ELF-1 (cell line): Measurements from ENCODE around the gene SLC25A48.
"Not testable (repeated sequence)": the region's sequence is repeated elsewhere in the genome, so short reads cannot be mapped to it uniquely, and the experiment has no call there.

Experiments
- DNase-seq: peaks from one replicate; pipeline ENCODE4 v3.0.0-alpha.2; 2016; ENCODE audit warnings: low read depth, low spot score

SLC25A48 gene

DNA sequence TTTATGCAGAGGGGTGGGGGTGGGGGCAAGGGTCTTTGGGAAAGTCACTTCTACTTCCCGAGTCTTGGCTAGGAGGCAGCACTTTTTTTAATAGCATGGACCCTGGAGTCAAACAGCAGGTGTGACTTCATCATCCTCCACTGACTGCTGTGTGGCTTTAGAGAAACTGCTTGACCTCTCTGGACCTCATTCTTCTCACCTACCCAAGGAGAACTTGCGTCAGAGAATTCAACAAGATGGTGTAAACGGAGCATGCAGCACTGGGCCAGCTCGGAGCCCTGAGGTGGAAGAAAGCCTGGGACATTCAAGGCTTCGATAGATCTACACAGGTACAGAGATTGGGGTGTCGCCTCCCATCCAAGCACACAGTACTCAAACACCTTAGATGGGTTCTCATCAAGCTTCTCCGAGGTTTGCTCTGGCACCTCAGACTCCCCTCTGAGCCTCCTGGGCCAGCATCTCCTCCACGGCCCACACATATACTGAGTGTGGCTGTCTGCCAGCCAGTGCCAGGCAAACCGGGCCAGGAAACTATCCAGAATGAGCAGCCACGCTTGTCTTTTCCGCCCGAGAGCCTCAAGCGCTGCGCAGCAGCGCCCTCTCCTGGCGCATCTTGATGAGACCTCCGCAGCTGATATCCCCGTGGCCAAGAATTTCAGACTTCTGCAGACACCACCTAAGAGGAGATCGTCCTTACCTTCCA is 4.6 kb upstream of the SLC25A48 start:
- peak; percentile 85 for DNase-seq

DNA sequence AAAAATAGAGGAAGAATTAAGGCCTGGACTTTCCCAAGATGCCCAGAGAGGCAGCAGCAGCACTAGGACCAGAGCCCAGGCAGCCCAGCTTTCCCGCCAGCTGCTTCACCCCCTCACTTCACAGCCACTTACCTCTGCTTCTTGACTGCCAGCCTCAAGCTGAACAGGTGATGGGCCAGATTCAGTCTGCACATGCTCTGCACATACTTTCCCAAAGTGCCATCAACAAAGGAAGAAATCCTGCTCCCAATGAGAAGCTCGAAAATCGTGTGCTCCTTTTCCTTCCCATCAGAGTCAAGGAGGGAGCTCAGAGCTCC is 4.1 kb upstream of the SLC25A48 start:
- no peak for DNase-seq

DNA sequence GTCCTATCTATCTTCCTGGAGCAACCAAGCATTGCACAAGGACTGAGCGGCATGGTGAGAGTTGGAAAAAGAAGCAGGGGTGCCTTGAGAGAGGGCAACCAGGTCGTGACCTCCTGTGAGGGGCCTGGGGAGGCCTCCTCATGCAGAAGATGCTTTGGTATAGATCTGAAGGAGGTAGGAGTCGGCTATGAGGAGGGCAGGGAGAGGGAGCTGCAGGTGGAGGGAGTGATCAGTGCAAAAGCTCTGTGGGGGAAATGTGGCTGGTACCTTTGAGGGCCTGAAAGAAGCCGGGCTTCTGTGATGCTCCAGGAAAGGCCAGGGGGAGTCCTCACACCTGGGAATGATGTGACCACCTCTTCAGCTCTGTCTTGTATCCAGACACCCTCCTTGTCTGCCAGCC is 3.6 kb upstream of the SLC25A48 start:
- DNase-seq = no peak

DNA sequence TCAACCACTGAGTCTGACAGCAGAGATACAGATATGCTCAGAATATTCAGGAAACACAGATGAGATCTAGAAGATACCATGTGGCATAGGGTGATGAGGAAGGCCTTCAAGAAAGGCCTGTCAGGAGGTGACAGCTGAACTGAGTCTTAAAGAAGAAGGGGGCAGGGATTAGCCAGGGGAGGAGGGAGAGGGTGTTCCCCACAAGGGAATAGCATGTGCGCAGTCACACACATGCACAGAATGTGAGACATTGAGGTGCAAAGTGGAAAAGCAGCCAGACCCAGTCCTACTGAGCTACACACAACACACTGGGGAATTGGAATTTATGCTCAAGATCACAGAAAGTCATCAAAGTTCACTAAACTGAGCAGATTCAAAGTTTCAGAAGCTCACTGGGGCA is 3.0 kb upstream of the SLC25A48 start:
- no peak for DNase-seq

DNA sequence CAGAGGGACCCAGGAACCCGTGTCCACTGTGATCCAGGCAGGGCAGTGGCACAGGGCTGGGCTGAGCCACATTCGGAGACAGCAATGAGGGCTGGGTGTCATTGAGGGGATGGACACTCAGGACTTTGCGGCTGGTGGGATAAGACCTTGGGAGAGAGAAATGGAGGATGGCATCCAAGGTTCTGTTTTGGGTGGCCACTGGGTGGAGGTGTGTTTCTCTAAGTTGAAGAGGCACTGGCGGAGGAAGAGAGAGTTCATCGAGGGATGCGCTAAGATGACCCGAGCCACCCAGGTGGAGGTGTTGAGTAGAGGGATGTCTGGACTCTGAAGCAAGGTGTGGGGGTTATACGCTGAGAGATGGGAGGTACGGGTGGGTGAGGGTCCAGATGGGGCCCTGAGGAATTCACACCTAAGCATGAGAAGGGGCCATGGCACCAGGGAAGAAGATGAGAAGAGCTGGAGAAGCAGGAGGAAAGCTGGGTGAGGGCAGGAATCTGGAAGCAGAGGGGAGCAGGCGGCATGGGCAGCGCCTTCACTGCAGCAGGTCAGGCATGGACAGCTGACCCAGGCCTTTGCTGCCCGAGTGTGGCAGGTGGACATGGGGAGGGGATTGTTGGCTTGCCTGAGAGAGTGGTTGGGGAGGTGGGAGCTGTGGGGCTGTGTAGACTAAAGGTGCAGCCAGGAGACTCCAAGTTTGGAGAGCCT is 2.5 kb upstream of the SLC25A48 start:
- DNase-seq = no peak

DNA sequence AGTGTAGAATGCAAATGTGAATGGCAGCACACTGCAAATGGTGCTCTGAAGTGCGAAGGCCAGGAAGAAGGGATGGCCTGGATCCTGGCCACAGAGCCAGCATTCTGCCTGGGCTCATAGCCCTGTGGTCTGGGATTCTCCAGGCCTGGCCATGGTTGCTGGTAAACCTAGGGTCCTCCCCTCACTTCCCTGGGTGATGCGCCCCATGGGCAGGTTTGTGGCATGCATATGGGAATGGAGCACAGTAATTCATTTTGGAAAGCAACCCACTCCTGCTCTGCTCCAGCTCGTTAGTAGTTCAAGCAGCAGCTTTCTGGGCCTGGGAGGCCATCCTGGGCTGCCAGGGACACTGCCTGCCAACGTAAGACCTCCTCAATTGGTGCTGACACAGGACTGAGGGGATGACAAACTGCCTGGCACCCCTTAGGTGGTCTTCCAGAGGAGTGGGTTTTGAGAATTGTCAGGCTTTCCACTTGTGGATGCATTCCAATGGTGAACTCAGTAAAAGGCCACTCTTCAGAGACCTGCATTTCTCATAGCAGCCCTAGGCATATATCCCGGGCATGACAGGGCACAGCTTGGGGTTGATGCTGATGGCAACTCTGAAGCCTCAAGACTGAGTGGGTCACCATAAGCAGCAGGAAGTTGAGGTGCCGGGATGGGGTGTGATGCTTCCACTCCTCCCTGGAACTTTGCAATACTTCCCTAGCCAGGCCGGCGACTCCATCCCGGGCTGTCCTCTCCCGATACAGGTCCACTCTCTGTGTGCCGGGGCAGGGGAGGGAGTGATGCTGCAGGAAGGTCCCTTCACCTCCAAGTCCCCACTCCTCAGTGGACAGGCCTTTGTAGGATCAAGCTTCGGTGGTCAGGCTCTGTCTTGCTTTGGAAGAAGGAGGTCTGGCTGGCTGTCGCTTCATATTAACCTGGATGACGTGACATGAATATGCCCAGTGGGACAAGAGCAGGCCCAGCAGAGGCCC is 1.2 kb upstream of the SLC25A48 start:
- DNase-seq = no peak

DNA sequence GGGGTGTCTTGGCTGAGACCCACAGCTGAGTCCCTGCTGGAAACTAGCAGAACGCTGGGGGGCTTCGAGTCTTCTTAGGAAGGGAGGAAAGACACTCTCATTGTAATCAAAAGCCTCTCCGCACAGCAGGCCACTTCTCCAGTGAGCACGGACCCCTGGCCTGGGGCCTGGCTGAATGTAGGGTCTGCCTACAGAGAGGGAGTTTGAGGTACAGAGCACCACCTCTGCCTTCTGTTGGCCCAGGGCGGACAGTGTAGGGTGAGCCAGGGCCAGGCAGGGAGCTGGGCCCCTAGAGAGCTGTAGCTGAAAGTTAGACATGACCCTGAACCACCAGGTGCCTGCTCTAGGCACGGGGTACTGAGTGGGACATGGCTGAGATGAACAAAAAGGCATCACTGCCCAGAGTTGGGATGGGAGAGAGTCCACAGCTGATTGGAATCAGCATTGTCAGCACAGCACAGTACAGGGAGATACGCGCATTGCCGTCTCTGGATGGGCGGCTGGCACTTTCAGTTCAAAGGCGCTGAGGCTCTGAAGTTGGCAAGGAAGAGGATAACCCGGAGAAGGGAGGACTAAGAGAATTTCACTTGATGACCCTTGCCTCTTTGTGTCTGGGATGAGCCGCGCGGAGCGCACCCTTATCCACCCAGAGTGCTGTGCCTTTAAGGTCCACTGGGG is 363 bp upstream of the SLC25A48 start:
- DNase-seq = no peak

DNA sequence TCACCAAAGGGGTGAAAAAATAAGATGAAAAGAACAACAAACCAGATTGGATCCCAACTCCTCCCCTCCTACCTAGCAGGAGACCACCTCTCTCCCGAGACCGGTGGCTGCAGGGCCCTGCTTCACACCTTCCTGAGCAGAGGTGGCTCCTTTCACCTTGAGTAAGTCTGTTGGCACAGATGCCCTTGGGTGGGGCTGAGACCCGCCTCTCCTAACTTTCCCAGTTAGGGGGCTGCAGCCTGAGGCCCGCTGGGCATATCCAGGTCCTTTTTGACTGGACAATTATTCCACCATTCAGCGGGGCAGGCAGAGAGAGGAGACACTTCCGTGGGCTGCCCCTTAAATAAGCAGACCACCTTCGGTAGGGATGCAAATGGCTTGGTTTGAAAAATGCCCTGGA is 1.3 kb downstream of the SLC25A48 start:
- DNase-seq = no peak

DNA sequence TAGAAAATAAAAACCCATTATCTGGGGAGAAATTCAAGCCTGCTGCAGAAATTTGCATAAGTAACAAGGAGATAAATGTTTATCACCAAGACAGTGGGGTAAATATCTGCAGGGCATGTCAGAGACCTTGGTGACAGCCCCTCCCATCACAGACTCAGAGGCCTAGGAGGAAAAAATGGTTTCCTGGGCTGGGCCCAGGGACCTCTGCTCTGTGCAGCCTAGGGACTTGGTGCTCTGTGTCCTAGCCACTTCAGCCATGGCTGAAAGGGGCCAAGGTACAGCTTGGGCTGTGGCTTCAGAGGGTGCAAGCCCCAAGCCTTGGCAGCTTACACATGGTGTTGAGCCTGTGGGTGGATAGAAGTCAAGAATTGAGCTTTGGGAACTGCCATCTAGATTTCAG is 3.9 kb downstream of the SLC25A48 start:
- DNase-seq = not testable (repeated sequence)

DNA sequence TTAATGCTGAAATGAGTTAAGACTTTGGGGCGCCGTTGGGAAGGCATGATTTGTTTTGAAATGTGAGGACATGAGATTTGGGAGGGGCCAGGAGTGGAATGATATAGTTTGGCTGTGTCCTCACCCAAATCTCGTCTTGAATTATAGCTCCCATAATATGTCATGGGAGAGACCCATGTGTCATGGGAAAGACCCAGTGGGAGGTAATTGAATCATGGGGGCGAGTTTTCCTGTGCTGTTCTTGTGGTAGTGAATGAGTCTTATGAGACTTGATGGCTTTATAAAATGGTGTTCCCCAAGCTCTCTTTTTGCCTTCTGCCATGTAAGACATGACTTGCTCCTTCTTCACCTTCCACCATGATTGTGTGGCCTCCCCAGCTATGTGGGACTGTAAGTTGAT is 5.1 kb downstream of the SLC25A48 start:
- no peak for DNase-seq

DNA sequence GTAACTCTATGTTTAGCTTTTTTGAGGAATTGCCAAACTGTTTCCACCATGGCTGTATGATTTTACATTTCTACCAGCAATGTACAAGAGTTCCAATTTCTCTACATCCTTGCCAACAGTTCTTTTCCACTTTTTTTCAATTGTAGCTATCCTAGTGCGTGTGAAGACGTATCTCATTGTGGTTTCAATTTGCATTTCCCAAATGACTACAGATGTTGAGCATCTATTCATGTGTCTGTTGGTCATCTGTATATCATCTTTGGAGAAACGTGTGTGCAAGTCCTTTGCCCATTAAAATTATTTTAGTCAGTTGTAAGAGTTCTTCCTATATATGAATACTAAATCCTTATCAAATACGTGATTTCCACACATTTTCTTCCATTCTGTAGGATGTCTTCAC is 6.5 kb downstream of the SLC25A48 start:
- no peak for DNase-seq

DNA sequence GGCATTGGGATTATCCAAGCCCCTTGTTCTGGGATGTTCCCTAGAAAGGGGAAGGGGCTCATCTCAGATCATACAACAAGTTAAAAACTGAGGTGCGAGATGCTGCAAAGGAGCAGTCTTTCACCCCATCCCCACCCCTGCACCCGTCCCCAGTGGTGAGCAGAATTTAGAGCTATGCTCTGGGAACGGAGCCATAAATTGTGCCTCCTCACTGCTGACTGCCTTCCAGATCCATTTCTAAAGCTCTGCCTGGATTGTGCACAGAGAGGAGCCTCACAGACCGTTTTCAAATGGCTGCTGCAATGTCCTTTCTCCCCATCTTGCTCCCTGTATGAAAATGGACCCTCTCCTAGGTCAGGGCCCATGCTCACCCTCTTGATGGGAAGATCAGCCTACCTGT is 8.3 kb downstream of the SLC25A48 start:
- DNase-seq = no peak

DNA sequence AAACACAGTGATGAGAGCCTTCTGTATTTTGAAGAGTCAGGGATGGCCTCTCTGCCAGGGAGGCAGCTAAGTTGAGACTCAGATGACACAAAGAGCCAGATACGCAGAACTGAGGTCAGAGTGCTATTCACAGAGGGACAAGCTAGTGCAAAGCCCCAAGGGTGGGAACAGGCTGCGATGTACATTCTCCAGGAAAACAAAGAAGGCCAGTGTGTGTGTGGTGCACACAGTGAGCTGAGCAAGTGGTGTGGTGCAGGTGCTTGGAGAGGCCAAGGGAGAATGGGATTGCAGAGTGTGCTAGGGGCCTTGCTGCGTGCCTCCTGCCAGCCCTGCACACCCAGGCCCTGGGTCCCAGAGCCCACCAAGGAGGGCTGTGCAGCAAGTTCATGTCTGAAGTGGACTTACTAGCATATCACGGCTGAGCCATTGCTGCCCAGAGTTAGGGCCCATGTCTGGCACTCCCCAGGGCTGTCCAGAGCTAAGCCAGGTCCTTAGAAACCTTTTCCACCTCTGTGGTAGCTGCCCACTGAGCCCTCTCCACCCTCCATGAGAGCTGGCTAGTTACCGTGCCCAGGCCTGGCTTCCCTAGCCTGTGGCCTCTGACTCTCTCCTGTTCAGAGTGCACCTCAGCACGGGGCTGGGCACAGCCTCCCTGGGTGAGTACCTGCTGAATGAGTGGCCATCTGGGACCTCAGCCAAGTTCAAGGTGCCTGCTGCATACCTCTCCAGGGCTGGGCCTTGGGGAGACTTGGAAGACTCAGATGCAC is 9.3 kb downstream of the SLC25A48 start:
- no peak for DNase-seq

DNA sequence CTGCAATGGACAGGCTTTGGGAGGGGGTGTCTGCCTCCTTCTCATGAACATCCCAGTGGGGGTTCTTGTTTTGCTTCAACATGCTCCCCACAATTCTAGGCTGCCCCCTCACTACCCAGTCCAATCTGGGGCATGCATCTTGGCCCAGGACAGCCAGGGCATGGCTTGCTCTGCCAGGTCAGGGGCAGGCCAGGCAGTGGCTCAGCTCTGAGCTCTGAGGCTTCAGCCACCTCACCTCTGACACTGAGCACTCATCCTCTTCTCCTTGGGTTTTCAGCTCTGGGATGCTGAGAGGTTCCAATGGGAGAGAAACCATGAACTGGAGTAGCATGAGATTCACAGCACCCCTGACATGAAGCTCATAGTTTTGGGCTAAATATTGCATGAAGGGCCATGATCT is 11.8 kb downstream of the SLC25A48 start:
- DNase-seq = no peak

DNA sequence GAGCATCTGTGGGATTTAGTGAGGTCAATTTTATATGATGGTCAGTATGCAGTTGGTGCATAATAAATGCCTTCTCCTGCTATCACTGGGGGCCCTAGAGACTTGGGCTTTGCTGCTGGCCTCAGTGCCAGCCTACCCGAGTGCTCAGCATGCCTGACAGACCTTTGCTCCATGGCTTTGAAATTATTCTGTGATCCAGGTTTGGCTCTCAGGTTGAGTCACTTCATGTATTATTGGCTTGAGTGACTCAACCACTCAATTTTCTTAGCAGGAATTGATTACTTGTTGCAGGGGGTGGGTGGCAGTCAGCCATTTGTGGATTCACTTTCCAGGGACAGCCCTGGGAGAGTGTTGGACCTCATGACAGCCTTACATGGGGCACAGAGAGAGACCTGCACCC is 13.5 kb downstream of the SLC25A48 start:
- no peak for DNase-seq

DNA sequence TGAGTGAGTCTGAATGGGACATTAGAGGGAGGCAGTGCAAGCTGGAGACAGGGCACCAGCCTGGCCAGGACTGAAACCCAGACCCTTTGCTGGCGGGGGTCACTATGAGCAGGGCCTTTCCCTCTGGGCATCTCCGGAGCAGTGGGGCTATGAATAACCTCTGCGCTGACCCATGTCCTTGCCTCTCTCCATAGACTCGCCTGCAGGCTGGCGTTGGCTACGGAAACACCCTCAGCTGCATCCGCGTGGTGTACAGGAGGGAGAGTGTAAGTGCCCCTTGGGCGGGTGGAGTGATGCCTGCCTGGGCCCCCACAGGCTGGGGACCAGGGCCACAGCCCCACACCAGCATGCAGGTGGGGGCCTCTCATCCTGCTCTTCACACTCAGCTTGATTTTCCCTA is 15.8 kb downstream of the SLC25A48 start:
- DNase-seq = no peak

DNA sequence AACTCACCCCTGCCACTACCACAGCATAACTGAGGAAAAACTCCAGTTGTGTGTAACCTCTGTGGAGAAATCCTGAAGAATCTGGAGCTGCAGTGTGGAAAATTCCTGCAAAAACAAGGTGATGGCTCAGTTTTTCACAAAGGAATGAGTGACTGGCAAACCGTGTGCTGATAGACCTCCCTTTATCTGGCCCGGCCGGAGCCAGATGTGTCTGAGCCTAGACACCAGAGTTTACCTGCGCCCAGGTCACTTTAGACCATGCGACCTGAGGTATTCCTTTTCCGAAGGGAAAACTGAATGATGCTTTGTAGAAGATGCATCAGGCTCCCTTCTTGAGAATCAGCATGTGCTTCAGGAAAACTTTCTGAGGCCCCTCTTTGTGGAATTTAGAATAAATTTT is 16.2 kb downstream of the SLC25A48 start:
- DNase-seq = no peak

DNA sequence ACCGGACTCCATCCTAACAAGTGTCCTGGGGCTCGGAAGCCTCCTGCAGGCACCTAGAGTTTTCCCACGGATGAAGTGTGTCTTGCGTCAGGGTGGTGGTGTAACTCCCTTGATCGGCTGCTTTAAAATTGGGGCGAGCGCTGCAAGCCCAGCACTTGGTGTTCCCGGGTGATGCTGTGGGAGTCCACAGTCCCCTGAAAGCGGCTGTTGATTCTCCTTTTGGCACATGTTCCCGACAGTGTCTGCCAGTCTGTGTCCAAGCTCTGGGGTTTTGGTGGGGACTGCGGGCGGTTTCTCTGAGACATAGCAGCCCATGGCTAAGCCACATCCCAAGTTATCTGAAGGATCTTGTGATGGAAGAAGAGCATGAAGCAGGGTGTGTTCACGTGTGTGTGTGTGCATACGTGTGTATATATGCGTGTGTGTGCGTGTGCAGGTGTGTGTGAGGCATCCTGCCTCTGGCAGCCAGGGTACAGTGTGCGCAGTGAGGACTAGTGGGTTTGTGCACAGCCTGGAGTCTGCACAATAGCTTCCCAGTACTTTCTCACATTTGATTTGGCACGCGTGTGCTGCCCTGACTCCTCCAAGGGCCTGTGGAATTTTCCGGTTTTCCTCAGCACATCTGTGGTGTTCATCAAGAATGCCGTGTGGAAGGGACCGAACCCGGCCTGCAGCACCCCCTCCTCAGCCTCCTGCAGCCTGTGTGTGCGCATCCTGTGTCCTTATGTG is 16.9 kb downstream of the SLC25A48 start:
- DNase-seq = no peak

DNA sequence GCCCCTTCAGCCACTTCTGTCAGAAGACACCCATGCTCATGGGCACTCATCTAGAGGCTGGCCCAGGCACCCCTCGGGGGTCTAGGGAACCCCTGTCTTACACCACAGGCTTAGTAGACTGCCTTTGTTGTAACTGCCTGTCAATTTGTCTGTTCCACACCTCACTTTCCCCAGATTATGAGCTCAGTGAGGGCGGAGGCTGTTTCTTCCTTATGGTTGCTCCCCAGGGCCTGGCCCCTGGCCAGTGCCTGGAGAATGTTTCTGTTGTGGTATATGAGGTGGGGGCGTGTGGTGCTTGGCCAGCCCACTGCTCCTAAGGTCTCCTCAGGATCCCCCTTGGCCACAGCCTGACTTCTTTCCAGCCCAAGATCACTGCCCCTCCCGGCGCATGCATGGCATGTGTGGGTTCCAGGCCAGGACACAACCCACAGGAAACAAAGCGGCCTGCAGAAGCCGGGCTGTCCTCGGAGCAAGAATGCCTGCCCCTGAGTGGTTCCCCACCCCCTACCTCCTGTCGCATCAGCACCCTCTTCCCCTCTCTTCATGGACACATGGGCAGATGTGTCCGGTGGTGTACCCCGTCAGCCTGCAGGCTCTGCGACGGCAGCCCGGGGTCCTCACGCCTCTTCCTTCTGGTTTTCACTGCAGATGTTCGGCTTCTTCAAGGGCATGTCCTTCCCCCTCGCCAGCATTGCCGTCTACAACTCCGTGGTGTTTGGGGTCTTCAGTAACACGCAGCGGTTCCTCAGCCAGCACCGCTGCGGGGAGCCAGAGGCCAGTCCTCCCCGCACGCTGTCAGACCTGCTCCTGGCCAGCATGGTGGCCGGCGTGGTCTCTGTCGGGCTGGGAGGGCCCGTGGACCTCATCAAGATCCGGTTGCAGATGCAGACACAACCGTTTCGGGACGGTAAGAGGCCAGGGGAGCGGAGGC is 17.7 kb downstream of the SLC25A48 start:
- DNase-seq = no peak
